ENCODE results near the gene DUSP22.

Gene DUSP22

GRCh38 chr6:340991-341827 lies 48.9 kb downstream of the DUSP22 start:
- no peak for DNase-seq

GRCh38 chr6:341914-342831 lies 49.9 kb downstream of the DUSP22 start:
- DNase-seq, result no peak

GRCh38 chr6:342832-343179 lies 50.5 kb downstream of the DUSP22 start:
- DNase-seq, result no peak

DNA sequence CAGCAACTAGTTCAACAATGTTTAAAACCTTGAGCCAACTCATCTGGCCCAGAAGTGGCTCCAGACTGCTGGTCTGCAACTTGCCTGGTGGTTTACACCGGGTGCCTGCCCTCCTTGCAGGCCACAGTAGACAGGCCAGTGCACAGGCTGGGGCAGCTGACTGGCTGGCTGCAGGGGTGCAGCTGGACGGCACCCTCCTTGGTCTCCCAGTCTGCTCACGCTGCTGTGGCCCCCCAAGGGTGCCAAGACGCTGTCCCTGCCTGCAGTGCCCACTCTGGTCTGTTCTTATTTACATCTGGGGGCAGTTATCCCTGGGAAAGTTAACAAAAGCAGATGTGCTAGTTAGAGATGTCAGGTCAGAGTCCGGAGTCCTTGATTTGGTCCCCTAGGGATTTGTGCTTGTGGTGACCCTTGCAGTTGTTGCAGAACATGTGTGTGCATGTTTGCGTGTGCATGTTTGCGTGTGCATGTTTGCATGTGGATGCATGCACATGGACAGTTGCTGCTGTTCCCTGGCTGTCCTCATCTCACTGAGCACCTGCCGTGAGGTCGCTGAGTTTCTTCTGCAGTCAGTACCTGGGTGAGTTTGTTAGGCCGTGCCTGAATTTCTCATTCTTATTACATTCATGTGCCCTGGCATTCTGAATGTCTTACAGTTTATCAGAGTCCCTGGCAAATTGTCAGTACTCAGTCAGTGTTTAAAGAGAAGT lies 51.1 kb downstream of the DUSP22 start:
- DNase-seq, result no peak

GRCh38 chr6:343960-344815 lies 51.9 kb downstream of the DUSP22 start:
- peak; percentile 74 for DNase-seq

DNA sequence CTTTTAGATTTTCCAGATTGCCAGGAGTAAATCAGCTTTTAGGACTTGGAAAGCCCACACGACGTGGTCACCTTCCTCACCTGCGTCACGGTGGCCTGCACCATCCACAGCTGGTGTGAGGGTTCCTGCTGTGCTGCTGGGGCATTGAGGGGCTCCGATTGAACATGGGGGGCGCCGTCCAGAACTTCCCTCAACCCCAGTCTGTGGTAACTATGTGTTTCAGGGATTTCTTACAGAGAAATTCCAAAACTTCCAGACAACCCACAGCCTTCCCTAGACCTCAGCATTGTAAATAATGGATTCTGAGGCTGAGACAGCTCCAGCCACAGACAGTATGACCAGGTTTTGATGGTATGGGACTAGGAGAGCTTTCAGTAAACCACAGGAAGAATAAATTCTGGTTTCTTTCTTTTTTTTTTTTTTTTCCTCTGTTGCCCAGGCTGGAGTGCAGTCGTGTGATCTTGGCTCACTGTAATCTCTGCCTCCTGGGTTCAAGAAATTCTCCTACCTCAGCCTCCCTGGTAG lies 52.6 kb downstream of the DUSP22 start:
- DNase-seq, result peak; percentile 92

GRCh38 chr6:345747-346385 lies 53.6 kb downstream of the DUSP22 start:
- no peak for DNase-seq

DNA sequence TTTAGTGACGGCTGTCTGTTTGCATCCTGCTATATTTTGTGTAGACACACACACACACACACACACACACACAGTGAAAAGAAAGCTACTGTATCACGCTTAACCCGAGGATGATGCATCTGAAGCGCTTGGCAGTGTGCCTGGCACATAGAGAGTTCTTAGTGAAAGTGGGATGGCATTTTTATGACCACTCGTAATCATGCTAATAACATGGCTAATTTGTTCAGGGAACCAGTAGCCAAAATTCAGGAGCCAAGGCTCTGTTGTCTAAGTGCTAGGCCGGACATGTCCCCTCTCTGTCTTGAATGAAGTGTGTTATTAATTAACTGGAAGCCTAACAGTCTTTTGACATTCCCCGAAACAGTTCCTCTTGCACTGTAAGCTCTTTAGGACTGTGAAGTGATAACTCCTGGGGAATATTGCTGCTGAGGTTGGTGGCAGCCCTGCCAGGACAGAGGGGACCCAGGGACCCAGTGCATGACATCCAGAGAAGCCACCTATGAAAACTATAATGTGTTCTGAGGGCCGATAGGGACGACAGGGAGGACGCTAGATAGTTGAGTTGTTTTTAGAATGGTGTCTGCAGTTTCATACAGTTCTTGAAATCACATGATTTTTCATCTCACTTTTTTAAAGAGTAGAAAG lies 54.2 kb downstream of the DUSP22 start:
- DNase-seq, result peak; percentile 90

DNA sequence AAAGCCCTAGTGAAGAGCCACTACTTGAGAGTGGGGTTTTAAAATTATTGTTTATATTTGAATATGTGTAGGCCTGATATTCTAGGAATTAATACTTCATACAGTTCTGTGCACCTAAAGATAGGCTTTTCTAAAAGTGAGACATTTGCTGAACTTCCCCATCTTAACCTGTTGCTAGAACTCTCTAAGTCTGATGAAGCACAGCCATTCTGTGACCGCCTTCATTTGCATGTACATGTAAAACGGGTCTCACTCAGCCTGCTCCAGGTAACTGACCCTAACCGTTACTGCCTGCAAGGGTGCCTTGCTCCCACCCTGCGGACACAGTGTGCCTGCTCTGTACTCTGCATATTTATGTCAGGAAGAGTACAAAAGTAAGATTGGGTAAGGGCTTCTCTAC lies 54.9 kb downstream of the DUSP22 start:
- DNase-seq, result no peak

DNA sequence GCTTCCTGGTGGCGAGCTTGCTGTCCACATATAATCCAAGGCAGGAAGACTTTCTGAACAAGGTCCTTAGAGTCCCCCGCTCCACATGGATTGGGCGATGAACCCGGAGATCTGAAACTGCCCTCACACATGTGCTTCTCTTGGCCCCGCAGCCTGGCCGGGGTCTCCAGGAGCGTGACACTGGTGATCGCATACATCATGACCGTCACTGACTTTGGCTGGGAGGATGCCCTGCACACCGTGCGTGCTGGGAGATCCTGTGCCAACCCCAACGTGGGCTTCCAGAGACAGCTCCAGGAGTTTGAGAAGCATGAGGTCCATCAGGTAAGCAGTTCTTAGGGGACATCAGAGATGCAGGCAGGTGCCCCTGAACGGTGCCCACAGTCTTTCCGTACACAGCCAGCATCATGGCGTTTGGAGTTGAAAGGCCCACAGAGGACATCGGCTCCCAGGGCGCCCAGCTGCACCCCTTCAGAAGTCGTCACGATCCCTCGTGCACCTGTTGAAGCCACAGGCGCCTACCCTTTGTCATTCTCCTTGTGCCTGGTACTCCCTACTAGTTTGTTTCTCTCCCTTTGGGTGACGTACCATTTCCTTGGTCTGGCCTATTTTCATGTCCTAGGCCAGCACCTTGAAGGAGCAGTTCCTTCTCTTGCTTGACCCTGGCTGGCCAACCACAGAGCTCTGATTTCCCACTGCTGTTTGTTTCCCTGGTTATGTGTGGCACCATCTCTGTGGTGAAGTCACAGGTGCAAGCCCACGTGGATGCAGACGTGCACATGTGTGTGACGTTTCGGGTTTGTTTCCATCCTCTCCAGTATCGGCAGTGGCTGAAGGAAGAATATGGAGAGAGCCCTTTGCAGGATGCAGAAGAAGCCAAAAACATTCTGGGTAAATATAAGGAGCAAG lies 55.9 kb downstream of the DUSP22 start:
- no peak for DNase-seq

DNA sequence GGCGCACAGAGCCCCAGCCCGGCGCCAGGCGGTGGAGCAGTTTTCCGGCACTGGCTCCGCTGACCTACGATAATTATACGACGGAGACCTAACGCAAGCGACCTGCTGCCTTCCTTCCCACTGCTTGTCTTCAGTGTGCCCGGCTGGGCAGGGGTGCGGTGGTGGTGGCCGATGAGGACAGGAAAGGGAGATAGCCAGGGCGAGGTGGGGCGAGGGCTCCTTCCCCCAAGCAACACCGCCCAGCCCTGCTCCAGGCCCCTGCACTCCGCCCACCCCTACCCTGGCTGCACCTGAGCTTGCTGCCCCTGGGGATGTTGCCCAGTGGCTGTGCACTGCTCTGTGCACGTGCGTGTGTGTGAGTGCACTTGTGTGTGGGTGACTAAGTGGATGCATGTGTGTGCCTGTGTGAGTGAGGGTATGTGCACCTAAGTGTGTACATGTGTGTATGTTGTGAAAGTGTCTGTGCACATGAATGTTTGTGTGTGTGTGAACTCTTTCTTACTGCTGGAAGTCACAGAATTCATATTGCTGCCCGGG lies 56.6 kb downstream of the DUSP22 start:
- no peak for DNase-seq

- DNase-seq, result no peak
Observed at GRCh38 chr6:349491-349921, 57.2 kb downstream of the DUSP22 start.

DNA sequence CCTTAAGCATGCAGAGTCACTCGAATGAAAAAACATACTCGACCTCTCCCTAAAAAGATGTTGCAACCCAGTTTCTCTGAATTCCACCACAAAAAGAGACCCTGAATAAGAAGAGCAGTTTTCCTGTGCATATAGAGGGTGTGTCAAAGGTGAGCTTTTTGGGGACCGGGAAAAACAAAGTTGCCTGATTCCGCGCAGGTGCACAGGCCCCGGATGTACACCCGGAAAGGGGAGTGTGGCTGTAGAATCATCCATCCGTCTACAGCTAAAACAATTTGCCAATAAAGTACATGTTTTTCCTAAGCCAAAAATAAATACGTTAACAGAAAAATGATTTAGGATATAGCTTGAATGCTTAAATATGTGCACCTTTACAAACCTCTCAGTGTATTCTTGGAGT lies 58.1 kb downstream of the DUSP22 start:
- DNase-seq, result no peak

DNA sequence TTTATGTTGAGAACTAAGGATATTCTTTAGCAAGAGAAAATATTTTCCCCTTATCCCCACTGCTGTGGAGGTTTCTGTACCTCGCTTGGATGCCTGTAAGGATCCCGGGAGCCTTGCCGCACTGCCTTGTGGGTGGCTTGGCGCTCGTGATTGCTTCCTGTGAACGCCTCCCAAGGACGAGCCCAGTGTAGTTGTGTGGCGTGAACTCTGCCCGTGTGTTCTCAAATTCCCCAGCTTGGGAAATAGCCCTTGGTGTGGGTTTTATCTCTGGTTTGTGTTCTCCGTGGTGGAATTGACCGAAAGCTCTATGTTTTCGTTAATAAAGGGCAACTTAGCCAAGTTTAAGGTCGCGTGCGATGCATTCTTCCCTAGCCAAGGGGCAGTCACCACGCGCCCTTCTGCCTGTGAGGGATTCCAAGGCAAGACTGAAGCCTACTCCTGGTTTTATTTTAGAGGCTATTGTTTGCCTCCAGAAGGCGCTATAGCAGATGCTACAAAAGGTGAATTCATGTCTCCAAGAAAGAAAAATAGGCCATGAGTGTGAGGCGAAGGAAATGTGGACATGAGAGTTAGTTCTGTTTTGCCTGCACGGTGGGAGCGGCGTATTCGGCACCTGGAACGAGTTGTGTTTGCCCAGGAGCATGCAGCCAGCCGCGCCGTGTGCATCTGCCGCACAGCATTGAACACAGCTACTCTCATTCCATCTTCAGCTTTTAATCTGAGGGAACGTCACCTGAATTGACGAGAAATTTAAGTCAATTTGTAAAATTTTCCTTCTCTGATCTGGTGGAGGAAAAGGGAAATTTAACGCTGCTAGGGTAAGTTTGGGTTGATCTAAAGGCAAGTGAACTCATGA lies 59.0 kb downstream of the DUSP22 start:
- DNase-seq, result no peak

- DNase-seq, result no peak
Observed at GRCh38 chr6:351867-352289, 59.6 kb downstream of the DUSP22 start.

- no peak for DNase-seq
Observed at GRCh38 chr6:352474-352873, 60.2 kb downstream of the DUSP22 start.

GRCh38 chr6:352896-353470 lies 60.7 kb downstream of the DUSP22 start:
- no peak for DNase-seq

Measured in fibroblast of skin of abdomen (primary cell).